Fibroblast of skin of left quadriceps (primary cell): ENCODE measurements around the gene SLC35G2.
"Not testable (repeated sequence)": the region's sequence is repeated elsewhere in the genome, so short reads cannot be mapped to it uniquely, and the experiment has no call there.

ENCODE experiments used
- DNase-seq, 2 experiments: peaks; one replicate each; pipeline ENCODE4 v3.0.0-alpha.2; 2013; ENCODE audit warnings: low read depth in 2 of 2

SLC35G2 gene

DNA sequence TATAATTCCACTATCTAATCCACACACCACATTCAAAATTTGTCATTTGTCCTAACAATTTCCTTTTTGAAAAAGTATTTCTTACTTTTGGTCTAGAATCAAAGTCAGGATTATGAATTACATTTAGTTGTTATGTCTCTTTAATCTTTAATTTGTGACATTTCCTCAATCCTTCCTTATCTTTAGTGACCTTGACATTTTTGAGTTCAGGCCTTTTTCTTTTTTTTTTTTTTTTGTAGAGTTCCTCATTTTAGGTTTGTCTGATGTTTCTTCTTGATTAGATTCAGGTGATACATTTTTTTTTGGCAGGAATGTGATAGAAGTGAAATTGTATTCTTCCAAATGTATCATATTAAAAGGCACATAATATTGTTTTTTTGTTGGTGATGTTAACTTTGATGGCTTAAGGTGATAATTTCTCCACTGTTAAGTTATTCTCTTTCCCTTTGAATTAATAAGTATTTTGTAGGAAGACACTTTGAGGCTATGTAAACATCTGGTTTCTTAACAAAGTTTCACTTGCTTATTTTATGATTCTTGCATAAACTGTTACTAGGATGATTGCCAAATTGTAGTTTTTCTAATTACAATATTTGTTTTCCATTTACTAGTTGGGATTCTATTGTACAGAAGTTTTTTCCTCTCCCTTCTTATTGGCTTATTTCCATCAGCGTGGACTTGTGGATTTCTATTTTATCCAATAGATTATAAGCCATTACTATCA lies 16.3 kb downstream of the SLC35G2 start:
- no peak for DNase-seq

- no peak for DNase-seq
These were observed 17.0 kb downstream of the SLC35G2 start for GRCh38 chr3:136835813-136836510.

DNA sequence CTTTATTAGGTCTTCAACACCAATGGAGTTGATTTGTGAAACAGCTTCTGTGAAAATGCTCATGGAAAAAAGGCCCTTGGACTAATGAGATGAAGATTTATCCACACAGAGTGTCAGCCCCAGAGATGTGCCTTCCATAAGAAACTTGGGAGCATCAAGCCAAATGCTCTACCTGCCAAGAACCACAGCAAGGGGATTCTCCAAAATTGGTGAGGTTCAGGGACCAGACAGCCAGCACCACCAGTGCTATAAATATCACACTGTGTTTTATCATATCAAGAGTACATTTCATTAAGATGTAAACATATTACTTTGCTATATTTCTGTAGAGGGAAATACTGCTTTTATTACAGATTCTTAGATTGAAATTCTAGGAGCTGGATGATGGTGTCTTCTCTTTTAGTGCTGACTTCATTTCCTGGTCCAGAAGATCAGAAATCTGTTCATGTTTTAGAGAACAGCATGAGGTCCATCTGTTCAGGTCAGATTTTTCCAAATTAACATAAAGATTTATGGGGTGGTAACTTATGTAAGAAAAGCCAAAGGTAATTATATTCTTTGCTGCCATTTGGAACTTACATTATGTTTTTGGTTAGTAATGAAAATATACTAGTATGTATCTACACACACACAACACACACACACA lies 17.7 kb downstream of the SLC35G2 start:
- DNase-seq = no peak

GRCh38 chr3:136838641-136839555 lies 20.0 kb downstream of the SLC35G2 start:
- no peak for DNase-seq

GRCh38 chr3:136839556-136839931 lies 20.6 kb downstream of the SLC35G2 start:
- DNase-seq = no peak

DNA sequence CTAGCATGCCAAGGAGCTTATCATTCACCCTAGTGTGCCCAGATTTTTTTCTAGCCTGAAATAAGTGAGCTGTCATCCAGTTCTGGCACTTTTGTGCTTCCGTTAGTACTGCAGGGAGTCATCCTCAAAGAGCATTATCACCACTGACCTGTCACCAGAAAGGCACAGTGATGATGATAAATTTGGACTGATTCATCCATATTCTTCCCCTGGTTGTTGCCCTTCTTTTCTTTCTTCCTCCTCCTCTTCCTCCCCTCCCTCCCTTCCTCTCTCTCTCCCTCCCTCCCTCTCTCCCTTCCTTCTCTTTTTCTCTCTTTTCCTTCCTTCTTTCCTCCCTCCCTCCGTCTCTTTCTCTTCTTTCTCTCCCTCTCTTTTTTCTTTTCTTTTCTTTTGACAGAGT lies 21.3 kb downstream of the SLC35G2 start:
- no peak for DNase-seq

- no peak for DNase-seq
These were observed 23.4 kb downstream of the SLC35G2 start for GRCh38 chr3:136842294-136842693.

GRCh38 chr3:136844724-136845123 lies 25.8 kb downstream of the SLC35G2 start:
- no peak for DNase-seq

- no peak for DNase-seq
These were observed 33.3 kb downstream of the SLC35G2 start for GRCh38 chr3:136852180-136852579.

- DNase-seq = no peak
These were observed 37.7 kb downstream of the SLC35G2 start for GRCh38 chr3:136856665-136857064.

DNA sequence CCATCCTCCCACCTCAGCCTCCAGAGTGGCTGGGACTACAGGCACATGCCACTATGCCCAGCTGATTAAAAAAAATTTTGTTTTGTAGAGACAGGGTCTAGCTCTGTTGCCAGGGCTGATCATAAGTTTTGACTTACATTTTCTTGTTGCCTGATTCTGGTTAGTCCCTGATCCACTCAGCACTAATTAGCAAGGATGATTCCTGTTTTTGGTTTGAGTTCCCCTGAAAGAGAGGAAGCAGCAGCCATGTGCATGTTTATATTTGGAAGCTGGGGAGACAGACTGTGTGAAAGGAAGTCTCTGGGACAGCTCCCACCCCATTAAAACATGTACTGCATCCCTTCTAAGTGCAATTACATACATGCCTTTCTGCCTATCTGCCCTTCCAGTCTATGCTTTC lies 39.5 kb downstream of the SLC35G2 start:
- DNase-seq = no peak

- no peak for DNase-seq
These were observed 41.6 kb downstream of the SLC35G2 start for GRCh38 chr3:136860541-136860940.

DNA sequence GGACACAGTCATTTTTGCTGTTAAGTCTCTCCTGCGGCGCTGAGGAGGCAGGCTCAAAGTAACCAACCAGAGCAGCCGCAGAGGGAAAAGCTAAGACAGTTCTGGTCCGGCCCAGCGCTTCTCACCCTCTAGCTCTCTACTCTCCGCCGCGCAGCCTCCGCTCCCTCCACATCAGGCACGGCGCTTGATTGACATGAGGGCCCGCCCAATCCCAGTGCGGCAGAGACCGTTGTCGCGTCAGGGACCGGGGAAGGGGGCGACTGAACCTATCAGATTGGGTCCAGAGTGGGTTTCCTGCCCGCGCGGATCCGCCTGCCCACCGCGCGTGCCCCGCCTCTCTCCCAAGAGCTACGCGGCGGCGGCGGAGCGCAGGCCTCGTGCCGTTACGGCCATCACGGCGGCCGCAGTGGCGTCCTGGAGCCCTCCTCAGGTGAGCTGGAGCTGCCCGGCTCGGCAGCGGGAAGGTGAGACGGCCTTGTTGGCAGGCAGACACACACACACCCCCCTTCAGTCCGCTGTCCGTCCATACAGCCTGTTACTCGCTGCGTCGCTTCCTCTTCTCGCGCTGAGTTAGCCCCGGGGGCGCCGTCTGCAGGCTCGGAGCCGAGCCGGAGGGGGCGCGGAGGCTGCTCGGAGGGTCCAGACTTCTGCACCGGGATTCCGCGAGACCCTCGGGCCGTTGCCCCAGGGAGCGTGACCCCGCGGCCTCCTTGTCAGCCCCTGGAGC lies 43.1 kb downstream of the SLC35G2 start, which contains the start of gene NCK1:
Gene NCK1, plus strand, starts transcription at position 319 of the 727 bp plus-strand sequence. CDS start 65,794 bp downstream, outside the sequence.
- peak; percentile 96 to 97 for DNase-seq

- DNase-seq = peak in 1 of 2 experiments; percentile 26
These were observed 43.8 kb downstream of the SLC35G2 start for GRCh38 chr3:136862617-136863322.

DNA sequence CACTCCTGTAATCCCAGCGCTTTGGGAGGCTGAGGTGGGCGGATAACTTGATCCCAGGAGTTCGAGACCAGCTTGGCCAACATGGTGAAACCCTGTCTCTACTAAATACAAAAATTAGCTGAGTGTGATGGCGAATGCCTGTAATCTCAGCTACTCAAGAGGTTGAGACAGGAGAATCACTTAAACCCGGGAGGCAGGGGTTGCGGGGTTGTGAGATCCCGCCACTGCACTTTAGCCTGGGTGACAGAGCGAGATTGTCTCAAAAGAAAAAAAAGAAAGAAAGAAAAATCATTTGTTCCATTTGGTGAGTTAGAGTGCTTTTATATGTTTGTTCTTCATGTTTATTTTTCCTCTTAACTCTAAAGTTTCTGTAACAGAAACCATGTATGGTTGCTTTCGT lies 50.4 kb downstream of the SLC35G2 start:
- DNase-seq = no peak

DNA sequence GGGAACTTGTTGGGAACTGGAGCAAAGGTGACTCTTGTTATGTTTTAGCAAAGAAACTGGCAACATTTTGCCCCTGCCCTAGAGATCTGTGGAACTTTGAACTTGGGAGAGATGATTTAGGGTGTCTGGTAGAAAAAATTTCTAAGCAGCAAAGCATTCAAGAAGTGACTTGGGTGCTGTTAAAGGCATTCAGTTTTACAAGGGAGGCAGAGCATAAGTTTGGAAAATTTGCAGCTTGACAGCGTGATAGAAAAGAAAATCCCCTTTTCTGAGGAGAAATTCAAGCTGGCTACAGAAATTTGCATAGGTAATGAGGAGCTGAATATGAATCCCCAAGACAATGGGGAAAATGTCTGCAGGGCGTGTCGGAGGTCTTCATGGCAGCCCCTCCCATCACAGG lies 53.3 kb downstream of the SLC35G2 start:
- DNase-seq = not testable (repeated sequence)

- DNase-seq = not testable (repeated sequence)
These were observed 60.6 kb downstream of the SLC35G2 start for GRCh38 chr3:136879510-136879909.

GRCh38 chr3:136882571-136882970 lies 63.6 kb downstream of the SLC35G2 start:
- DNase-seq = no peak

- no peak for DNase-seq
These were observed 65.2 kb downstream of the SLC35G2 start for GRCh38 chr3:136883967-136884720.
